ENCODE data around the gene CLCF1. TPM values are rescaled to one million over a fixed set of nuclear protein-coding genes. Genes with fewer than 3 reads are reported as not detected.

Gene CLCF1
- polyA plus RNA-seq, 1 of the 3 experiments (the other 2 are of a cell fraction), result 27.0 TPM

DNA sequence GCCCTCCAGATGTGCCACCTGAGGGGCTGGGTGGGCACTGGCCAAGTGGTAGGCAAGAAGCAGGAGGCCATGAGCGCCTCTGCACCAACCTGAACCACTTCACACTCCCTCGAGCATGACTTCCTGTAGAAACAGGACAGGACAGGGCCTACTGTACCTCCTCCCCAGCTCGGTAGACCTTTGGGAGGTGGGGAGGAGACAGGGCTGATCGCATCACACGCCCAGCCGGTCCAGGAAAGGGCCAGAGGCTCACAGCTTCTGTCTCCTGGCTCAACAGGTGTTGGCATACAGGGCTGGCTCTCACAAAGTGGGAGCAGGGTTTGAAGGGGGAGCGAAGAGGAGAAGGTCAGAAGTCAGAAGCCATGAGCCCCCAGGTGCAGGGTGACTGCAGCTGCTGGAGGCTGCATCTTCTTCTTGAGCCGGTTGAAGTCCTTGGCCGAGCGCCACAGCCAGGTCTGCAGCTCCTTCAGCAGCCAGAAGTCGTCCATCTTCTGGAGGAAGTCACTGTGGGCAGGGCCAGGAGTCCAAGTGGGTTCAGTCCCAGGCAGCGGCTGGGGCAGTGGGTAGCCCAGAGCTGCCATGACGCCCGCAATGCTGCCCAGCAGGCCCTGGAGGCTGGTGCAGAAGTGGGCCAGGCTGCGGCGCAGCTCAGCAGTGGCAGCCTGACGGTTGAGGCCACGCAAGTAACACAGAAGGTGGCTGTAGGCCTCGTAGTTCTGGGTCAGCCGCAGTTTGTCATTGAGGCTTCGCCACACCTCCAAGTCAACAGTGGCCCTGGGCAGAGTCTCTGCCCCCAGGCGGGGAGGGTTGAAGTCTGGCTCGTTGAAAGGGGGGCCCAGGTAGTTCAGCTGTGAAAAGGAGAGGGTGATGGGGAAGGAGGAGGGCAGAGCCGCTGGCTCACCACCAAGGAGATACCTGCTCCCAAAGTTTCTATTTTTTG is 8.3 kb downstream of the CLCF1 start:
- Histone ChIP-seq H4K20me1 (ENCODE audit: insufficient read depth) (peaks cover 58% of the 10 kb centered on the region), H3K9ac (no peak overlapping the region), H3K27me3 (ENCODE audit: insufficient read depth) (no peaks in the 10 kb centered on the region), H3K4me1 (ENCODE audit: control insufficient read depth in 1 of 2, insufficient read depth in 2 of 2, low read depth in 1 of 2, low read length in 1 of 2) (peaks cover 0 to 9% of the 10 kb centered on the region in 2 experiments; a peak in 2 of 4 replicates), H2AFZ (ENCODE audit: low read depth) (no peak overlapping the region), H3K27ac (ENCODE audit: low read depth in 2 of 2, low read length in 1 of 2) (no peak overlapping the region), H3K9me2 (no peaks in the 10 kb centered on the region), H3K4me2 (no peak overlapping the region), H3F3A (replicated peaks; ENCODE audit: insufficient read depth) (peaks cover 3% of the 10 kb centered on the region), H3K4me3 (ENCODE audit: low read depth in 2 of 2, low read length in 1 of 2) (no peak overlapping the region), H3K36me3 (replicated peaks in 1 of 2; ENCODE audit: control insufficient read depth in 1 of 2, insufficient read depth in 2 of 2, low read length in 1 of 2) (peaks cover 13 to 16% of the 10 kb centered on the region in 2 experiments), H3K79me2 (ENCODE audit: insufficient read depth) (peaks cover 53% of the 10 kb centered on the region), H3K9me3 (no peaks in the 10 kb centered on the region)
- CTCF ChIA-PET, result interaction anchor here (3.2 to 20.0 kb wide), 3 partner anchors 8 to 14 kb away, joined by 15 to 955 read pairs (median 78); partner anchors contain the start of genes CLCF1 and POLD4
- no peak for DNase-seq
- no peak for TF ChIP-seq GATA2 (CRISPR knock-in tag; IDR thresholded peaks at IDR 0.05)
- TF ChIP-seq CHD2 (IDR thresholded peaks at IDR 0.05; ENCODE audit: low read length, partially characterized antibody), result no peak
- TF ChIP-seq TAF1 (IDR thresholded peaks at IDR 0.05; ENCODE audit: borderline replicate concordance, low read depth, low read length), result no peak
- TF ChIP-seq FOXJ3 (CRISPR knock-in tag; IDR thresholded peaks at IDR 0.05), result no peak
- TF ChIP-seq TEAD4 (IDR thresholded peaks at IDR 0.05; ENCODE audit: borderline replicate concordance, insufficient read depth), result no peak
- TF ChIP-seq, protein P1, sequence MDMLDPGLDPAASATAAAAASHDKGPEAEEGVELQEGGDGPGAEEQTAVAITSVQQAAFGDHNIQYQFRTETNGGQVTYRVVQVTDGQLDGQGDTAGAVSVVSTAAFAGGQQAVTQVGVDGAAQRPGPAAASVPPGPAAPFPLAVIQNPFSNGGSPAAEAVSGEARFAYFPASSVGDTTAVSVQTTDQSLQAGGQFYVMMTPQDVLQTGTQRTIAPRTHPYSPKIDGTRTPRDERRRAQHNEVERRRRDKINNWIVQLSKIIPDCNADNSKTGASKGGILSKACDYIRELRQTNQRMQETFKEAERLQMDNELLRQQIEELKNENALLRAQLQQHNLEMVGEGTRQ (IDR thresholded peaks at IDR 0.05; ENCODE audit: borderline replicate concordance, low read depth, low read length), result no peak
- TF ChIP-seq ELF1 (IDR thresholded peaks at IDR 0.05), result no peak
- no peak for TF ChIP-seq FOSL2 (IDR thresholded peaks at IDR 0.05; ENCODE audit: borderline replicate concordance, low read depth)
- TF ChIP-seq, protein P2, sequence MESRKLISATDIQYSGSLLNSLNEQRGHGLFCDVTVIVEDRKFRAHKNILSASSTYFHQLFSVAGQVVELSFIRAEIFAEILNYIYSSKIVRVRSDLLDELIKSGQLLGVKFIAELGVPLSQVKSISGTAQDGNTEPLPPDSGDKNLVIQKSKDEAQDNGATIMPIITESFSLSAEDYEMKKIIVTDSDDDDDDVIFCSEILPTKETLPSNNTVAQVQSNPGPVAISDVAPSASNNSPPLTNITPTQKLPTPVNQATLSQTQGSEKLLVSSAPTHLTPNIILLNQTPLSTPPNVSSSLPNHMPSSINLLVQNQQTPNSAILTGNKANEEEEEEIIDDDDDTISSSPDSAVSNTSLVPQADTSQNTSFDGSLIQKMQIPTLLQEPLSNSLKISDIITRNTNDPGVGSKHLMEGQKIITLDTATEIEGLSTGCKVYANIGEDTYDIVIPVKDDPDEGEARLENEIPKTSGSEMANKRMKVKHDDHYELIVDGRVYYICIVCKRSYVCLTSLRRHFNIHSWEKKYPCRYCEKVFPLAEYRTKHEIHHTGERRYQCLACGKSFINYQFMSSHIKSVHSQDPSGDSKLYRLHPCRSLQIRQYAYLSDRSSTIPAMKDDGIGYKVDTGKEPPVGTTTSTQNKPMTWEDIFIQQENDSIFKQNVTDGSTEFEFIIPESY (IDR thresholded peaks at IDR 0.05; ENCODE audit: borderline replicate concordance, low read depth), result no peak
- no peak for TF ChIP-seq POLR2AphosphoS5 (IDR thresholded peaks at IDR 0.05; ENCODE audit: low read depth, low read length)
- WGBS (ENCODE audit: low lambda C conversion rate), result 93% methylated on average over 13 of the region's 24 CpGs
- POLR2A ChIA-PET, result no interaction called here

DNA sequence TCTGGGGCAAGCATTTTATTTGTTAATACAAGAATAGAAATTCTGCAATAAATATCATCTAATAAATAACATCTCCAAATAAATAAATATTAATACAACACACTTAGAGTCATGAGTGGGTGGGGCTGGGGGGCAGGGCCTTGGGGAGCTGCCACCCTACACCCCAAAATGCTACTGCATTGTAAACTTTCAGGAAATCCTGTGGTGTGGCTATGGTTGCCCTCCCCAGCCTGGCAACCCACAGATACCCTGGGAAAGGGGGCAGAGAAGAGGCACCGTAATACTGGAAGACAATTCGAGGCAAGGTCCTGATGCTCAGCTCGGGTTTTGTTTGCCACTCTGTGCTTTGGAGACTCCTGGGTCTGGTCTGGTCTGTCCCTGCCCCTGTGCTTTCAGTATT is 9.2 kb downstream of the CLCF1 start:
- Histone ChIP-seq H3K27ac (ENCODE audit: low read depth in 2 of 2, low read length in 1 of 2) (no peak overlapping the region), H3K27me3 (ENCODE audit: insufficient read depth) (no peaks in the 10 kb centered on the region), H3K9me2 (no peaks in the 10 kb centered on the region), H2AFZ (ENCODE audit: low read depth) (no peak overlapping the region), H3K9me3 (no peaks in the 10 kb centered on the region), H3K36me3 (replicated peaks in 1 of 2; ENCODE audit: control insufficient read depth in 1 of 2, insufficient read depth in 2 of 2, low read length in 1 of 2) (peaks cover 13 to 16% of the 10 kb centered on the region in 2 experiments), H3K4me1 (ENCODE audit: control insufficient read depth in 1 of 2, insufficient read depth in 2 of 2, low read depth in 1 of 2, low read length in 1 of 2) (peaks cover 0 to 7% of the 10 kb centered on the region in 2 experiments; a peak in 2 of 4 replicates), H4K20me1 (ENCODE audit: insufficient read depth) (peaks cover 49% of the 10 kb centered on the region), H3K4me2 (no peak overlapping the region), H3F3A (replicated peaks; ENCODE audit: insufficient read depth) (peaks cover 3% of the 10 kb centered on the region), H3K79me2 (ENCODE audit: insufficient read depth) (peaks cover 47% of the 10 kb centered on the region), H3K9ac (no peak overlapping the region), H3K4me3 (ENCODE audit: low read depth in 2 of 2, low read length in 1 of 2) (no peak overlapping the region)
- no peak for TF ChIP-seq EP300 (IDR thresholded peaks at IDR 0.05; ENCODE audit: borderline replicate concordance in 1 of 2, low read depth in 1 of 2, low read length in 1 of 2)
- no peak for TF ChIP-seq RAD21 (IDR thresholded peaks at IDR 0.05; ENCODE audit: low read length)
- no peak for TF ChIP-seq FOXJ3 (CRISPR knock-in tag; IDR thresholded peaks at IDR 0.05)
- TF ChIP-seq RXRA (IDR thresholded peaks at IDR 0.05; ENCODE audit: borderline replicate concordance, low read depth), result no peak
- no peak for TF ChIP-seq MXI1 (IDR thresholded peaks at IDR 0.05; ENCODE audit: low read depth, low read length)
- CTCF ChIA-PET, result interaction anchor here (0.7 to 20.0 kb wide), 5 partner anchors 11 to 25 kb away, joined by 3 to 955 read pairs (median 7); partner anchors contain the start of genes CLCF1 and POLD4
- no peak for DNase-seq
- POLR2A ChIA-PET, result no interaction called here
- WGBS (ENCODE audit: low lambda C conversion rate), result 100% methylated on average over 3 of the region's 3 CpGs
